ENCODE measurements around the gene BMPR1B.

BMPR1B gene

GRCh38 chr4:94757192-94758140 lies at the start of gene BMPR1B:
Gene BMPR1B (plus strand): TSS chr4:94757955. CDS start chr4:95104425, 346,470 bp downstream.
- no peak for DNase-seq

- no peak for DNase-seq
Observed at GRCh38 chr4:94711635-94712034, 46.1 kb upstream of the BMPR1B start.

GRCh38 chr4:94714365-94715160 lies 43.2 kb upstream of the BMPR1B start:
- no peak for DNase-seq

GRCh38 chr4:94715726-94716125 lies 42.0 kb upstream of the BMPR1B start:
- no peak for DNase-seq

GRCh38 chr4:94721310-94721709 lies 36.4 kb upstream of the BMPR1B start:
- DNase-seq, result no peak

GRCh38 chr4:94722270-94722669 lies 35.5 kb upstream of the BMPR1B start:
- no peak for DNase-seq

- no peak for DNase-seq
Observed at GRCh38 chr4:94722748-94723147, 35.0 kb upstream of the BMPR1B start.

- DNase-seq, result no peak
Observed at GRCh38 chr4:94724016-94724790, 33.6 kb upstream of the BMPR1B start.

GRCh38 chr4:94726524-94727123 lies 31.1 kb upstream of the BMPR1B start:
- DNase-seq, result no peak

- DNase-seq, result no peak
Observed at GRCh38 chr4:94728056-94728766, 29.5 kb upstream of the BMPR1B start.

GRCh38 chr4:94732358-94732698 lies 25.4 kb upstream of the BMPR1B start:
- no peak for DNase-seq

GRCh38 chr4:94739741-94740140 lies 18.0 kb upstream of the BMPR1B start:
- no peak for DNase-seq

- no peak for DNase-seq
Observed at GRCh38 chr4:94741304-94741703, 16.5 kb upstream of the BMPR1B start.

GRCh38 chr4:94743838-94744237 lies 13.9 kb upstream of the BMPR1B start:
- no peak for DNase-seq

- DNase-seq, result no peak
Observed at GRCh38 chr4:94744850-94745249, 12.9 kb upstream of the BMPR1B start.

- DNase-seq, result no peak
Observed at GRCh38 chr4:94746746-94747145, 11.0 kb upstream of the BMPR1B start.

- no peak for DNase-seq
Observed at GRCh38 chr4:94758141-94758699, 465 bp downstream of the BMPR1B start.

- no peak for DNase-seq
Observed at GRCh38 chr4:94758700-94759399, 1.1 kb downstream of the BMPR1B start.

GRCh38 chr4:94759767-94760211 lies 2.0 kb downstream of the BMPR1B start:
- DNase-seq, result no peak

- DNase-seq, result no peak
Observed at GRCh38 chr4:94762326-94762725, 4.6 kb downstream of the BMPR1B start.

GRCh38 chr4:94763005-94763404 lies 5.2 kb downstream of the BMPR1B start:
- no peak for DNase-seq

All from NCI-H146 (cell line).